Keratinocyte (primary cell): ENCODE data around the gene SRPRB.

ENCODE experiments used
- EZH2 ChIP-seq: IDR thresholded peaks from one replicate; pipeline ENCODE4 v1.6.1; 2012; ENCODE audit warnings: inconsistent platforms, mild to moderate bottlenecking, low read length, moderate library complexity
- TF ChIP-seq, protein P1 (sequence below), 3 experiments: IDR thresholded peaks in 1 of 3; conservative IDR thresholded peaks in 1 of 3; optimal IDR thresholded peaks in 1 of 3; 2 replicates in 2 of 3; 3 replicates in 1 of 3; pipeline versions ENCODE3 to v1.5.1; 2011; ENCODE audit warnings: low read length in 3 of 3, mild to moderate bottlenecking in 3 of 3, moderate library complexity in 2 of 3, control low read depth in 1 of 3, inconsistent platforms in 1 of 3; ENCODE audit not compliant: insufficient read depth in 2 of 3; ENCODE audit errors: extremely low read depth in 1 of 3

DNA sequence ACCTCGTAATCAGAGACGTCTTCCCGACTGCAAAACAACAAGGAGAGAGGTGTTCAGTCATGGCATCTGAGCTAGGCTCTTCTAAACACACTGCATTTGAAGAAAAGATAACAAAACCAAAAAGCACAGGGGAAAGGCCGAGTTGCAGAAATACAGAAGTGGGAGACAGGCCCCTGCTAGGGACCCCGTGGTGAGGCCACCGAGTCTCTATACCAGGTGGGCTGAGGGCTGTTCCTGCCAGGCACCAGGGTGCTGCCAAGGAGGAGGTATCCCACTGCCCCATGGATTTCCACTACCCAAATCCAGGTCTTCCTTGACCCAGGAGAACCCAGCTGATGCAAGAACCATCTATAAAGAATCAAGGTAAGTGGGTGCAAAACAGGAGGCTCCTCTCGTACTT lies 59.0 kb downstream of the SRPRB start:
- TF ChIP-seq, protein P1, sequence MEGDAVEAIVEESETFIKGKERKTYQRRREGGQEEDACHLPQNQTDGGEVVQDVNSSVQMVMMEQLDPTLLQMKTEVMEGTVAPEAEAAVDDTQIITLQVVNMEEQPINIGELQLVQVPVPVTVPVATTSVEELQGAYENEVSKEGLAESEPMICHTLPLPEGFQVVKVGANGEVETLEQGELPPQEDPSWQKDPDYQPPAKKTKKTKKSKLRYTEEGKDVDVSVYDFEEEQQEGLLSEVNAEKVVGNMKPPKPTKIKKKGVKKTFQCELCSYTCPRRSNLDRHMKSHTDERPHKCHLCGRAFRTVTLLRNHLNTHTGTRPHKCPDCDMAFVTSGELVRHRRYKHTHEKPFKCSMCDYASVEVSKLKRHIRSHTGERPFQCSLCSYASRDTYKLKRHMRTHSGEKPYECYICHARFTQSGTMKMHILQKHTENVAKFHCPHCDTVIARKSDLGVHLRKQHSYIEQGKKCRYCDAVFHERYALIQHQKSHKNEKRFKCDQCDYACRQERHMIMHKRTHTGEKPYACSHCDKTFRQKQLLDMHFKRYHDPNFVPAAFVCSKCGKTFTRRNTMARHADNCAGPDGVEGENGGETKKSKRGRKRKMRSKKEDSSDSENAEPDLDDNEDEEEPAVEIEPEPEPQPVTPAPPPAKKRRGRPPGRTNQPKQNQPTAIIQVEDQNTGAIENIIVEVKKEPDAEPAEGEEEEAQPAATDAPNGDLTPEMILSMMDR (optimal IDR thresholded peaks at IDR 0.05 in 1 of 3, IDR thresholded peaks at IDR 0.05 in 1 of 3, conservative IDR thresholded peaks at IDR 0.05 in 1 of 3; ENCODE audit: extremely low read depth in 1 of 3, insufficient read depth in 2 of 3, low read length in 3 of 3), result no peak
- TF ChIP-seq EZH2, result no peak
